GM12878 (cell line): ENCODE data around the gene DNAJC27. TPM values are rescaled to one million over a fixed set of nuclear protein-coding genes. Genes with fewer than 3 reads are reported as not detected.

Experiments used
- ATAC-seq: fragments of 200-7000 bp; cut with Tn5 transposase; 3 replicates; pipeline ENCODE4 v1.9.1; 2020; ENCODE audit warnings: mild to moderate bottlenecking, moderate library complexity
- BruUV-seq: library from RNA; stranded (reverse); fragments of 400-500 nt; replicated peaks from 2 replicates; lab custom pipeline; 2021; lab: Mats Ljungman, UMichigan
- CTCF ChIA-PET: fragments of 300-600 bp; sonication (Branson Sonifier 250); formaldehyde crosslinking; extraction: SDS; loops from one replicate; lab custom pipeline; 2021; ENCODE audit warnings: inconsistent platforms; lab: Yijun Ruan, JAX
- POLR2A ChIA-PET: fragments of 350-600 bp; formaldehyde crosslinking; extraction: SDS; loops from one replicate; lab custom pipeline; 2021; ENCODE audit warnings: inconsistent platforms; lab: Charles Lee
- RAD21 ChIA-PET: fragments of 300-600 bp; sonication (Branson Sonifier 250); formaldehyde crosslinking; loops from one replicate; lab custom pipeline; 2023; ENCODE audit warnings: antibody characterized with exemption; ENCODE audit not compliant: unreplicated experiment; lab: Charles Lee
- SMC1A ChIA-PET: fragments of 300-600 bp; sonication (Branson Sonifier 250); formaldehyde crosslinking; loops from one replicate; lab custom pipeline; 2023; ENCODE audit not compliant: unreplicated experiment, uncharacterized antibody; lab: Charles Lee
- DNase-seq: peaks from one replicate; pipeline ENCODE4 v3.0.0-alpha.2; 2011; ENCODE audit warnings: low read depth, low spot score
- FAIRE-seq: peaks from 3 replicates; lab custom pipeline; 2011; peaks lifted over from hg19 to GRCh38; lab: Jason Lieb, UNC
- H2AFZ ChIP-seq: 2 replicates; pipeline ENCODE4 v1.6.0; 2011; ENCODE audit warnings: low read depth, low read length, control low read depth; ENCODE audit not compliant: control insufficient read depth
- H3K27ac ChIP-seq: 2 replicates; pipeline ENCODE4 v1.5.1; 2011; ENCODE audit warnings: control low read depth; ENCODE audit not compliant: control insufficient read depth, insufficient read depth
- H3K27me3 ChIP-seq, 2 experiments: replicated peaks in 1 of 2; 2 replicates each; pipeline versions ENCODE4 v1.6.0 to v1.6.1; 2011; ENCODE audit warnings: low read length in 1 of 2; ENCODE audit not compliant: control insufficient read depth in 2 of 2, insufficient read depth in 2 of 2
- H3K36me3 ChIP-seq, 2 experiments: 2 replicates each; pipeline ENCODE4 v1.5.1; 2011; ENCODE audit warnings: low read length in 1 of 2; ENCODE audit not compliant: control insufficient read depth in 2 of 2, insufficient read depth in 2 of 2
- H3K4me1 ChIP-seq: 2 replicates; pipeline ENCODE4 v1.6.1; 2011; ENCODE audit warnings: mild to moderate bottlenecking, low read length, moderate library complexity, mixed read lengths; ENCODE audit not compliant: control insufficient read depth, insufficient read depth
- H3K4me2 ChIP-seq: 2 replicates; pipeline ENCODE4 v1.6.0; 2011; ENCODE audit warnings: control low read depth; ENCODE audit not compliant: control insufficient read depth, insufficient read depth
- H3K4me3 ChIP-seq: fragments of 200-600 bp; sonication (generic); 2 replicates; pipeline ENCODE4 v1.5.1; 2016
- H3K79me2 ChIP-seq: 2 replicates; pipeline ENCODE4 v1.6.0; 2011; ENCODE audit warnings: low read length; ENCODE audit not compliant: control insufficient read depth, insufficient read depth
- H3K9ac ChIP-seq: 2 replicates; pipeline ENCODE4 v1.8.0; 2011; ENCODE audit warnings: low read length, control low read depth, mixed read lengths; ENCODE audit not compliant: control insufficient read depth, insufficient read depth
- H3K9me3 ChIP-seq: replicated peaks from 3 replicates; pipeline ENCODE4 v1.5.1; 2011; ENCODE audit warnings: mild to moderate bottlenecking, low read length; ENCODE audit not compliant: control insufficient read depth, insufficient read depth
- H4K20me1 ChIP-seq: 2 replicates; pipeline ENCODE4 v1.6.0; 2011; ENCODE audit not compliant: control insufficient read depth, insufficient read depth
- ASH2L ChIP-seq: fragments of 300-600, 200-600 bp; sonication (generic); IDR thresholded peaks from 2 replicates; pipeline ENCODE4 v1.6.1; 2017; ENCODE audit warnings: low read depth, mild to moderate bottlenecking, borderline replicate concordance
- ATF7 ChIP-seq: fragments of 450-650 bp; IDR thresholded peaks from 2 replicates; pipeline ENCODE4 v1.6.1; 2016; ENCODE audit warnings: low read depth, mild to moderate bottlenecking
- BACH1 ChIP-seq: fragments of 450-650 bp; IDR thresholded peaks from 2 replicates; pipeline ENCODE4 v1.6.1; 2017; ENCODE audit warnings: mild to moderate bottlenecking, borderline replicate concordance
- BHLHE40 ChIP-seq, 2 experiments: fragments of 450-650 bp in 1 of 2; IDR thresholded peaks; 2 replicates each; pipeline ENCODE4 v1.6.1; 2011 to 2017; ENCODE audit warnings: low read depth in 2 of 2, borderline replicate concordance in 1 of 2, improper control_type of control experiment in 1 of 2, low read length in 1 of 2, mild to moderate bottlenecking in 1 of 2
- BRCA1 ChIP-seq: IDR thresholded peaks from 2 replicates; pipeline ENCODE4 v1.6.1; 2011; ENCODE audit warnings: low read depth, low read length, improper control_type of control experiment
- CHD1 ChIP-seq: IDR thresholded peaks from 2 replicates; pipeline ENCODE4 v1.6.1; 2012; ENCODE audit warnings: low read depth, low read length, improper control_type of control experiment
- CREB1 ChIP-seq: IDR thresholded peaks from 2 replicates; pipeline ENCODE4 v1.6.1; 2012; ENCODE audit warnings: low read depth, mild to moderate bottlenecking, inconsistent platforms
- CREM ChIP-seq: IDR thresholded peaks from 2 replicates; pipeline ENCODE4 v1.6.1; 2014; ENCODE audit warnings: antibody characterized with exemption, low read depth
- HDAC2 ChIP-seq: fragments of 200-600 bp; sonication (generic); IDR thresholded peaks from 2 replicates; pipeline ENCODE4 v1.6.1; 2017
- HDGF ChIP-seq: fragments of 450-650 bp; IDR thresholded peaks from 2 replicates; pipeline ENCODE4 v1.6.1; 2016; ENCODE audit warnings: antibody characterized with exemption
- KLF5 ChIP-seq: fragments of 450-650 bp; IDR thresholded peaks from 2 replicates; pipeline ENCODE4 v1.6.1; 2014; ENCODE audit warnings: mild to moderate bottlenecking; ENCODE audit not compliant: partially characterized antibody
- RUNX3 ChIP-seq: IDR thresholded peaks from 2 replicates; pipeline ENCODE4 v1.6.1; 2012; ENCODE audit warnings: low read length, inconsistent platforms
- TCF7 ChIP-seq: IDR thresholded peaks from 2 replicates; pipeline ENCODE4 v1.6.1; 2014; ENCODE audit warnings: antibody characterized with exemption, borderline replicate concordance
- ZNF207 ChIP-seq: fragments of 450-650 bp; IDR thresholded peaks from 2 replicates; pipeline ENCODE4 v1.6.1; 2014; ENCODE audit warnings: antibody characterized with exemption, mild to moderate bottlenecking, borderline replicate concordance
- ZNF24 ChIP-seq: fragments of 450-650 bp; IDR thresholded peaks from 2 replicates; pipeline ENCODE4 v1.6.1; 2017; ENCODE audit warnings: antibody characterized with exemption, mild to moderate bottlenecking
- WGBS: methylation state at CpG from one replicate; pipeline ENCODE4 v1.1.6; 2016; ENCODE audit warnings: low lambda C conversion rate; ENCODE audit not compliant: insufficient replicate concordance, insufficient coverage; ENCODE audit errors: missing lambda C conversion rate; 5-methylcytosine and 5-hydroxymethylcytosine counted together
- in situ Hi-C: fragments of 300-500 bp; cut with MboI; formaldehyde crosslinking; loops from 9 replicates; pipeline ENCODE4 v1.14.3; 2018; ENCODE audit warnings: mixed read lengths
- intact Hi-C: fragments of 100-400 bp; cut with micrococcal nuclease; formaldehyde crosslinking; loops from one replicate; pipeline ENCODE4 v1.14.2; 2022; ENCODE audit not compliant: unreplicated experiment
- polyA plus RNA-seq, 11 experiments: library from polyadenylated mRNA; depleted of rRNA in 4 of 11; unstranded in 6 of 11; stranded (reverse) in 5 of 11; fragments of >200 nt; fragmentation: Nextera tagmentation in 4 of 11; fragmentation: Illumina TruSeq in 1 of 11; extraction: Ambion mirVana in 4 of 11; extraction: Trizol in 1 of 11; gene quantifications; 1 replicate in 1 of 11; 2 replicates in 10 of 11; pipeline versions ENCODE4 v1.2.1 to v1.2.3, GENCODE V29; 2011 to 2016; ENCODE audit warnings: inconsistent platforms in 2 of 11, missing spikeins in 2 of 11, low read depth in 1 of 11
- total RNA-seq, 4 experiments: library from RNA; depleted of rRNA in 3 of 4; stranded (reverse); fragments of >200 nt in 3 of 4; fragmentation: Illumina TruSeq in 1 of 4; extraction: Trizol in 1 of 4; gene quantifications; 2 replicates each; pipeline versions ENCODE4 v1.2.1 to v1.2.3, GENCODE V29; 2013 to 2021
- TF ChIP-seq, protein P1 (sequence below): IDR thresholded peaks from 2 replicates; pipeline ENCODE4 v1.6.1; 2011; ENCODE audit warnings: borderline replicate concordance, low read depth, mild to moderate bottlenecking, moderate library complexity, low read length; ENCODE audit not compliant: insufficient read depth, poor library complexity, severe bottlenecking
- TF ChIP-seq, protein P2 (sequence below): fragments of 450-650 bp; IDR thresholded peaks from 2 replicates; pipeline ENCODE4 v1.6.1; 2017; ENCODE audit warnings: low read depth, mild to moderate bottlenecking, moderate library complexity
- TF ChIP-seq, protein P3 (sequence below): IDR thresholded peaks from 2 replicates; pipeline ENCODE4 v1.6.1; 2011; ENCODE audit warnings: mild to moderate bottlenecking, low read depth, low read length, moderate library complexity; ENCODE audit not compliant: insufficient replicate concordance
- TF ChIP-seq, protein P4 (sequence below): fragments of 450-650 bp; IDR thresholded peaks from 2 replicates; pipeline ENCODE4 v1.6.1; 2018; ENCODE audit warnings: borderline replicate concordance, mild to moderate bottlenecking; ENCODE audit not compliant: partially characterized antibody

DNAJC27 gene
- total and polyA plus RNA-seq, 10 of the 15 experiments (the other 5 are each of a cell fraction or from before 2014, with no cell fraction given), result 0.95 to 9.6 (median 3.7) TPM

DNA sequence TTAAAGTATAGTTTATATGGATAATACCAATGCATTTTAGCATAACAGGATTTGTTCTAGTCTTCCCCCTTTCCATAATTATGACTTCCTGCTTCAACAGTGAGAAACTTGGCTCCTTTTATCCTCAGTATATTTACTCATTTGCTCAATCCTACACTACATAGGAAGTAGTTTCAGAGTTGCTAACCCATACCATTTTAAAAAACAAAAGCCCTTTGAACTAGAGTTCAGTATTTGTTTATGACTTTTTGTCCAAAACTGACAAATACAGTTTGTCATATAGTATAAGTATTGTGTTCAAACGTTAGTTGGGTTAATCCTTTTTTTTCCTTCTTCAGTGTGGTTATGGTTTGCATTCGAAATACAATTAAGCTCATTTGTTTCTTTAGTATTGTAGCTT, 5.9 kb upstream of the DNAJC27 start:
- ChIA-PET SMC1A (interaction anchor here (1.4 to 5.6 kb wide), 2 partner anchors 151 to 218 kb away, joined by 8 to 74 read pairs; no protein-coding TSS in a partner anchor), RAD21 (interaction anchor here (1.0 to 3.6 kb wide), 3 partner anchors 128 to 218 kb away, joined by 3 to 97 read pairs (median 3); no protein-coding TSS in a partner anchor), CTCF (interaction anchor here (0.7 to 8.0 kb wide), 7 partner anchors 116 to 567 kb away, joined by 3 to 174 read pairs (median 3); no protein-coding TSS in a partner anchor), POLR2A (no interaction called here)
- Histone ChIP-seq H3K4me2 (no peak overlapping the region), H3K36me3 (no peaks in the 10 kb centered on the region), H3K27me3 (no peaks in the 10 kb centered on the region), H3K9ac (no peak overlapping the region), H3K9me3 (no peaks in the 10 kb centered on the region), H3K4me1 (no peaks in the 10 kb centered on the region), H2AFZ (no peak overlapping the region; the same call in 1 of the 2 replicates), H4K20me1 (no peaks in the 10 kb centered on the region), H3K79me2 (peaks cover 2% of the 10 kb centered on the region), H3K4me3 (no peak overlapping the region), H3K27ac (no peak overlapping the region)
- no TSS peak for BruUV-seq
- WGBS, result 57% methylated on average over 2 of the region's 2 CpGs
- DNase-seq (no peak), FAIRE-seq (peak; percentile 59), ATAC-seq (no peak)
- intact Hi-C loops, result loop anchor here (10.0 kb wide), 1 partner anchor 587 kb away; no protein-coding TSS in a partner anchor
- in situ Hi-C loops, result loop anchor here (5.0 kb wide), 2 partner anchors 150 to 220 kb away; no protein-coding TSS in a partner anchor
- TF ChIP-seq ZNF24, result no peak
- TF ChIP-seq, protein P1, sequence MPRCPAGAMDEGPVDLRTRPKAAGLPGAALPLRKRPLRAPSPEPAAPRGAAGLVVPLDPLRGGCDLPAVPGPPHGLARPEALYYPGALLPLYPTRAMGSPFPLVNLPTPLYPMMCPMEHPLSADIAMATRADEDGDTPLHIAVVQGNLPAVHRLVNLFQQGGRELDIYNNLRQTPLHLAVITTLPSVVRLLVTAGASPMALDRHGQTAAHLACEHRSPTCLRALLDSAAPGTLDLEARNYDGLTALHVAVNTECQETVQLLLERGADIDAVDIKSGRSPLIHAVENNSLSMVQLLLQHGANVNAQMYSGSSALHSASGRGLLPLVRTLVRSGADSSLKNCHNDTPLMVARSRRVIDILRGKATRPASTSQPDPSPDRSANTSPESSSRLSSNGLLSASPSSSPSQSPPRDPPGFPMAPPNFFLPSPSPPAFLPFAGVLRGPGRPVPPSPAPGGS, result no peak
- TF ChIP-seq, protein P2, sequence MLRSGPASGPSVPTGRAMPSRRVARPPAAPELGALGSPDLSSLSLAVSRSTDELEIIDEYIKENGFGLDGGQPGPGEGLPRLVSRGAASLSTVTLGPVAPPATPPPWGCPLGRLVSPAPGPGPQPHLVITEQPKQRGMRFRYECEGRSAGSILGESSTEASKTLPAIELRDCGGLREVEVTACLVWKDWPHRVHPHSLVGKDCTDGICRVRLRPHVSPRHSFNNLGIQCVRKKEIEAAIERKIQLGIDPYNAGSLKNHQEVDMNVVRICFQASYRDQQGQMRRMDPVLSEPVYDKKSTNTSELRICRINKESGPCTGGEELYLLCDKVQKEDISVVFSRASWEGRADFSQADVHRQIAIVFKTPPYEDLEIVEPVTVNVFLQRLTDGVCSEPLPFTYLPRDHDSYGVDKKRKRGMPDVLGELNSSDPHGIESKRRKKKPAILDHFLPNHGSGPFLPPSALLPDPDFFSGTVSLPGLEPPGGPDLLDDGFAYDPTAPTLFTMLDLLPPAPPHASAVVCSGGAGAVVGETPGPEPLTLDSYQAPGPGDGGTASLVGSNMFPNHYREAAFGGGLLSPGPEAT, result no peak
- no peak for TF ChIP-seq CHD1
- TF ChIP-seq KLF5, result no peak
- no peak for TF ChIP-seq CREB1
- TF ChIP-seq HDAC2, result no peak
- TF ChIP-seq BRCA1, result no peak
- TF ChIP-seq HDGF, result no peak
- TF ChIP-seq, protein P3, sequence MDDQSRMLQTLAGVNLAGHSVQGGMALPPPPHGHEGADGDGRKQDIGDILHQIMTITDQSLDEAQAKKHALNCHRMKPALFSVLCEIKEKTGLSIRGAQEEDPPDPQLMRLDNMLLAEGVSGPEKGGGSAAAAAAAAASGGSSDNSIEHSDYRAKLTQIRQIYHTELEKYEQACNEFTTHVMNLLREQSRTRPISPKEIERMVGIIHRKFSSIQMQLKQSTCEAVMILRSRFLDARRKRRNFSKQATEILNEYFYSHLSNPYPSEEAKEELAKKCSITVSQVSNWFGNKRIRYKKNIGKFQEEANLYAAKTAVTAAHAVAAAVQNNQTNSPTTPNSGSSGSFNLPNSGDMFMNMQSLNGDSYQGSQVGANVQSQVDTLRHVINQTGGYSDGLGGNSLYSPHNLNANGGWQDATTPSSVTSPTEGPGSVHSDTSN, result no peak
- TF ChIP-seq ATF7, result no peak
- no peak for TF ChIP-seq RUNX3
- TF ChIP-seq ASH2L, result no peak
- no peak for TF ChIP-seq BHLHE40 (IDR thresholded peaks at IDR 0.05; ENCODE audit: borderline replicate concordance in 1 of 2, low read depth in 2 of 2, low read length in 1 of 2)
- TF ChIP-seq TCF7, result no peak
- TF ChIP-seq, protein P4, sequence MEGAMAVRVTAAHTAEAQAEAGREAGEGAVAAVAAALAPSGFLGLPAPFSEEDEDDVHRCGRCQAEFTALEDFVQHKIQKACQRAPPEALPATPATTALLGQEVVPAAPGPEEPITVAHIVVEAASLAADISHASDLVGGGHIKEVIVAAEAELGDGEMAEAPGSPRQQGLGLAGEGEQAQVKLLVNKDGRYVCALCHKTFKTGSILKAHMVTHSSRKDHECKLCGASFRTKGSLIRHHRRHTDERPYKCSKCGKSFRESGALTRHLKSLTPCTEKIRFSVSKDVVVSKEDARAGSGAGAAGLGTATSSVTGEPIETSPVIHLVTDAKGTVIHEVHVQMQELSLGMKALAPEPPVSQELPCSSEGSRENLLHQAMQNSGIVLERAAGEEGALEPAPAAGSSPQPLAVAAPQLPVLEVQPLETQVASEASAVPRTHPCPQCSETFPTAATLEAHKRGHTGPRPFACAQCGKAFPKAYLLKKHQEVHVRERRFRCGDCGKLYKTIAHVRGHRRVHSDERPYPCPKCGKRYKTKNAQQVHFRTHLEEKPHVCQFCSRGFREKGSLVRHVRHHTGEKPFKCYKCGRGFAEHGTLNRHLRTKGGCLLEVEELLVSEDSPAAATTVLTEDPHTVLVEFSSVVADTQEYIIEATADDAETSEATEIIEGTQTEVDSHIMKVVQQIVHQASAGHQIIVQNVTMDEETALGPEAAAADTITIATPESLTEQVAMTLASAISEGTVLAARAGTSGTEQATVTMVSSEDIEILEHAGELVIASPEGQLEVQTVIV, result no peak
- no peak for TF ChIP-seq BACH1
- TF ChIP-seq ZNF207, result no peak
- no peak for TF ChIP-seq CREM
